K562 (cell line): Measurements from ENCODE around the gene TMEM132C.

Experiments
- CBX3 ChIP-seq, 2 experiments: IDR thresholded peaks; 1 replicate in 1 of 2; 2 replicates in 1 of 2; pipeline ENCODE4 v1.6.1; 2012; ENCODE audit warnings: inconsistent platforms in 2 of 2, low read length in 2 of 2, borderline replicate concordance in 1 of 2, control low read depth in 1 of 2
- CBX8 ChIP-seq: fragments of 200-600 bp; sonication (generic); IDR thresholded peaks from 2 replicates; pipeline ENCODE4 v1.6.1; 2012; ENCODE audit warnings: borderline replicate concordance, mixed run types, low read depth, mild to moderate bottlenecking, moderate library complexity, mixed read lengths, low read length, control low read depth, inconsistent platforms; ENCODE audit not compliant: poor library complexity, severe bottlenecking; ENCODE audit errors: extremely low read depth
- CEBPB ChIP-seq: fragments of 450-650 bp; IDR thresholded peaks from 2 replicates; pipeline ENCODE4 v1.6.1; 2016; ENCODE audit warnings: missing genetic modification characterization, missing compliant biosample characterization
- CTCF ChIP-seq, 3 experiments: IDR thresholded peaks in 2 of 3; conservative IDR thresholded peaks in 1 of 3; 2 replicates each; pipeline ENCODE4 v1.5.1; 2011 to 2012; ENCODE audit warnings: low read length in 3 of 3, mild to moderate bottlenecking in 3 of 3, control low read depth in 2 of 3, improper control_type of control experiment in 1 of 3, inconsistent platforms in 1 of 3, low read depth in 1 of 3, mixed read lengths in 1 of 3, moderate library complexity in 1 of 3; ENCODE audit not compliant: insufficient read depth in 2 of 3
- DIDO1 ChIP-seq: fragments of 450-650 bp; IDR thresholded peaks from 2 replicates; pipeline ENCODE4 v1.6.1; 2016; ENCODE audit warnings: low read depth, missing biosample characterization, missing genetic modification characterization
- ELF4 ChIP-seq: fragments of 450-650 bp; formaldehyde crosslinking; IDR thresholded peaks from 2 replicates; pipeline ENCODE4 v1.4.0; 2022; ENCODE audit warnings: missing genetic modification characterization
- HMGXB4 ChIP-seq: sonication (generic); formaldehyde crosslinking; IDR thresholded peaks from 2 replicates; pipeline ENCODE4 v1.8.1; 2023; ENCODE audit warnings: mild to moderate bottlenecking, missing genetic modification reagents
- MAZ ChIP-seq, 2 experiments: fragments of 450-650 bp in 1 of 2; sonication (generic) in 1 of 2; formaldehyde crosslinking; IDR thresholded peaks in 1 of 2; conservative IDR thresholded peaks in 1 of 2; 2 replicates each; pipeline versions ENCODE4 v1.4.0 to v1.5.0; 2020; ENCODE audit warnings: mild to moderate bottlenecking in 1 of 2, missing genetic modification reagents in 1 of 2
- MYNN ChIP-seq, 2 experiments: sonication (generic); formaldehyde crosslinking in 1 of 2; IDR thresholded peaks; 2 replicates each; pipeline versions ENCODE4 v1.5.0 to v1.6.1; 2016 to 2020; ENCODE audit warnings: antibody characterized with exemption in 1 of 2, missing genetic modification reagents in 1 of 2
- NFIC ChIP-seq: fragments of 450-650 bp; IDR thresholded peaks from 2 replicates; pipeline ENCODE4 v1.6.1; 2017; ENCODE audit warnings: mild to moderate bottlenecking, inconsistent platforms
- POLR3A ChIP-seq: IDR thresholded peaks from 2 replicates; pipeline ENCODE4 v1.6.1; 2011; ENCODE audit warnings: borderline replicate concordance, mild to moderate bottlenecking, moderate library complexity; ENCODE audit not compliant: insufficient read length, insufficient read depth; ENCODE audit errors: extremely low read depth
- PTRF ChIP-seq: fragments of 450-650 bp; IDR thresholded peaks from 2 replicates; pipeline ENCODE4 v1.6.1; 2016; ENCODE audit warnings: mild to moderate bottlenecking, missing genetic modification characterization, missing compliant biosample characterization
- RCOR1 ChIP-seq, 2 experiments: IDR thresholded peaks; 2 replicates each; pipeline ENCODE4 v1.6.1; 2012; ENCODE audit warnings: low read depth in 2 of 2, low read length in 2 of 2, borderline replicate concordance in 1 of 2, improper control_type of control experiment in 1 of 2

- TF ChIP-seq NFIC (no peak), POLR3A (no peak), DIDO1 (no peak), MYNN (IDR thresholded peaks at IDR 0.05) (no peak), MYNN (CRISPR knock-in tag; IDR thresholded peaks at IDR 0.05) (no peak), CBX3 (IDR thresholded peaks at IDR 0.05; ENCODE audit: borderline replicate concordance in 1 of 2, low read length in 2 of 2) (no peak), CTCF (IDR thresholded peaks at IDR 0.05 in 2 of 3, conservative IDR thresholded peaks at IDR 0.05 in 1 of 3; ENCODE audit: insufficient read depth in 2 of 3, low read depth in 1 of 3, low read length in 3 of 3) (no peak), HMGXB4 (no peak), CBX8 (no peak), PTRF (no peak), RCOR1 (IDR thresholded peaks at IDR 0.05; ENCODE audit: borderline replicate concordance in 1 of 2, low read depth in 2 of 2, low read length in 2 of 2) (no peak), MAZ (CRISPR knock-in tag; conservative IDR thresholded peaks at IDR 0.05 in 1 of 2, IDR thresholded peaks at IDR 0.05 in 1 of 2) (no peak), CEBPB (tag) (no peak), ELF4 (CRISPR knock-in tag) (no peak)
These were observed 300.8 kb downstream of the TMEM132C start for GRCh38 chr12:128567730-128568129.
